NCI-H2029 treated with DMSO at 0.1 percent for 48 hours (cell line): ENCODE measurements around the gene SAYSD1.
A peak's percentile ranks its signal among the peaks of the same experiment; 100 is the strongest.
"Not testable (repeated sequence)": the region's sequence is repeated elsewhere in the genome, so short reads cannot be mapped to it uniquely, and the experiment has no call there.

Experiments
- DNase-seq: peaks from one replicate; lab custom pipeline; 2025; lab: John Stamatoyannopoulos, UW

Gene SAYSD1, protein sequence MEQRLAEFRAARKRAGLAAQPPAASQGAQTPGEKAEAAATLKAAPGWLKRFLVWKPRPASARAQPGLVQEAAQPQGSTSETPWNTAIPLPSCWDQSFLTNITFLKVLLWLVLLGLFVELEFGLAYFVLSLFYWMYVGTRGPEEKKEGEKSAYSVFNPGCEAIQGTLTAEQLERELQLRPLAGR

DNA sequence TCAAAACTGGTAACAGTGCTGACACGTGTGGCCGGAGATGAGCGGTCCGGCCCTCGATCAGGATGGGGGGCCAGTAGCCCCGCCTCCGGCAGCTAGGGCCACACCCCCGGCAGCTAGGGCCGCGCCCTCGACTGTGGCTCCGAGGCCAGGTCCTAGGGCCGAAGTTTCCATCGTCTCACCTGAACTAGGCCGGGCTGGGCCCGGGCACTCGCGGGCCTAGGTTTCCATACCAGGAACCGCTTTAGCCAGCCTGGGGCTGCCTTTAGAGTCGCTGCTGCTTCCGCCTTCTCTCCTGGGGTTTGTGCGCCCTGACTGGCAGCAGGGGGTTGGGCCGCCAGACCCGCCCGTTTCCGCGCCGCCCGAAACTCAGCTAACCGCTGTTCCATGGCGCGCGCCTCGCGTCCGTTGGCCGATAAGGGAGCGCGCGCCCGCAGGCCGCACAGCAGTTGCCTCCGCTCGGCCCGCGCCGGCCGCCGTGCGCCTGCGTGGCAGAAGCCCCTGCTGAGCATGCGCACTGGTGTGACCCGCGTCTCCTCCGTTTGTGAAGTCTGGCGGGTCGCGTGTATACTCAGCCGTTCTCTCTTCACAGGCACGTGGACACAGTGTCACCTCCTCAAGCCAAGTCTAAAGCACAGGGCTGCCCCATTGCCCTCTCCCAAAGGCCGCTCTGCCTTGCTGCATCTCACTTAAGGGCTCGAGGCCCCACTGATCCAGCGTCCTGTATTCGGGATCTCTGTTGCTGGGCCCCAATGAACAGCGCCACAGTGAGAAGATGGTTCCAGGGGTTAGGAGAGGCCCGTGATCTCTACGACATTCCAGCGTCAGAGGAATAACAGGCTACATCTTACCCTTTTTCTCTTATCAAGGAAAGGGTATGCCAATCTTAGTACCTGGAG is at the start of gene SAYSD1:
TSS of gene SAYSD1 (minus strand) at position 483 of the 896 bp plus-strand sequence. CDS start at position 386, 97 bp downstream.
- DNase-seq: peak; percentile 86

DNA sequence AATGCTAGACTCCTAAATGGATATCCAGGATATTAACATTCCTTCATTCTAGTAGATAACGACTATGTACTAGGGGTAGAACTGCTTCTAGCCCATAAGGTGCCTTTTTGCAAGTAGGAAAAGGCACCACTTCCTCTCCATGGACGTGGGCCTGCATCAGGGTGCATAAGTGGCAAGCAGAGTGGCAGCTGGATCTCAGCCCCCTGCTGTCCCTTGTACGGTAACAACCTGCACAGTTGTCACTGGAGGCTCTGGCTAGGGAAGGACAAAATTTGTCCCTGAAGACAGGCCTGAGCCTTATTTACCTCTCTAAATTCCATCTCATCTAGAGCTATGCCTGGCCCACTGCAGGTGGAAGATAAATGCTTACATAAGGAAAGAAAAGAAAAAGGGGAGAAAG is 42.5 kb upstream of the SAYSD1 start:
- DNase-seq: no peak

- no peak for DNase-seq
Observed at GRCh38 chr6:39156801-39157200, 41.8 kb upstream of the SAYSD1 start.

GRCh38 chr6:39154705-39155104 is 39.7 kb upstream of the SAYSD1 start:
- DNase-seq: no peak

DNA sequence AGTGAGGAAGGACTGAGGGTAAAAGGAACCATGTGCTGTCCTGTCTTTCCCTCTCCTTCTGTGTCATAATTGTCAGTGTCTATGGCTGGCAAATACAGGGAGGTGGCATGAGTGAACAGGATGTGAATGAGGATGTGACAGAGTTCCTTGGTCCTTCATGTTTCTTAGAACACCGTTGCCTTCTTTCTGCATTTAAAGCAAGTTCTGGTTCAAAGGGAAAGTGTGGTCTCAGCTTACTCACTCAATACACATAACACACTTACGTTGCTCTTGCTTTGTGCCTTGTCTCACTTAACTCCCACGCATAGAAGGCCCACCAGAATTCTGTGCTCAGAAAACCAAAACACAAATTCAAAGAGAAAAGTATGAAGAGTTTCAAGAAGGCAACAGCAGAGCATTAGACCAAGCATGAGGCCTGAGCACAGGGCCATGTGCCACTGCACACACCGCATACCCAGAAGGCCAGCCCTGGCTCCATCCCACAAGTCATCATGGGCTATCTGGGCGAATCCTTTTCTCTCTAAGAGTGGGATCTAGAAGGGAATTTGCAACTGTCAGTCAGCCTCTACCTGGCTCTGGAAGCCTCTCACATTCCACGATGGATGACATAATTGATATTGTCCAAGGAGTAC is 38.9 kb upstream of the SAYSD1 start:
- DNase-seq: no peak

DNA sequence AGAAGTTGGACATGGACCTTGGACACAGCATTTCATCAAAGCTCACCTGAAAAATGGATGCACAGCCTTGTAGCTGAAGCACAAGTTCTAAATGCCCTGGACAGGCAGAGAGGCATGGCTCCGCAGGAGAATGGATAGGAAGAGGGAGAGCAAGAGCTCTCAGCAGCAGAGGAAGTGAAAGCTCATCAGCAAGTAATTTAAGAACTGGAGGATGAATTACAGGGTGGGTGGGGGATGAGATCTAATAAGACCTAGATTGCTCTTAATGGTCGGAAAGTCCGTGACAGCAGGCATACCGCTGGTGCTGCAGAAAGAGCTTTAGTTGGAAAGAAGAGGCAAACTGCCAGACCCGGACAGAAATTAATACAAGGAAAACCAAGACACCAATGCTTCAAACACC is 37.3 kb upstream of the SAYSD1 start:
- no peak for DNase-seq

DNA sequence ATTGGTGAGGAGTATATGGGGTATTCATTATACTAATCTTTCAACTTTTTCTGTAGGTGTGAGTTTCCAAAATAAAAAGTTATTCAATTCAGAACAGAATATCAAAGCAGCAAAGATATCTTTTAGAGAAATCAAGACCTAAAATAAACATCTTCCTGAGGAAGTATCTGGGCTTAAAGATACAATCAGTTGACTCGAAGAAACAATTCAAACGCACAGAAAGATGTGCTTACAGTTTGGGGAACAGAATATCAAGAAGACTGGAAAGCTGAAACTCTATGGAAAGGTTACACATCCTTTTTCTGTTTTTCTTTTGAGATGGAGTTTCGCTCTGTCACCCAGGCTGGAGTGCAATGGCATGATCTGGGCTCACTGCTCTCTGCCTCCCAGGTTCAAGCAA is 36.2 kb upstream of the SAYSD1 start:
- DNase-seq: no peak

GRCh38 chr6:39144481-39145173 is 29.6 kb upstream of the SAYSD1 start:
- DNase-seq: no peak

- no peak for DNase-seq
Observed at GRCh38 chr6:39143238-39143930, 28.4 kb upstream of the SAYSD1 start.

DNA sequence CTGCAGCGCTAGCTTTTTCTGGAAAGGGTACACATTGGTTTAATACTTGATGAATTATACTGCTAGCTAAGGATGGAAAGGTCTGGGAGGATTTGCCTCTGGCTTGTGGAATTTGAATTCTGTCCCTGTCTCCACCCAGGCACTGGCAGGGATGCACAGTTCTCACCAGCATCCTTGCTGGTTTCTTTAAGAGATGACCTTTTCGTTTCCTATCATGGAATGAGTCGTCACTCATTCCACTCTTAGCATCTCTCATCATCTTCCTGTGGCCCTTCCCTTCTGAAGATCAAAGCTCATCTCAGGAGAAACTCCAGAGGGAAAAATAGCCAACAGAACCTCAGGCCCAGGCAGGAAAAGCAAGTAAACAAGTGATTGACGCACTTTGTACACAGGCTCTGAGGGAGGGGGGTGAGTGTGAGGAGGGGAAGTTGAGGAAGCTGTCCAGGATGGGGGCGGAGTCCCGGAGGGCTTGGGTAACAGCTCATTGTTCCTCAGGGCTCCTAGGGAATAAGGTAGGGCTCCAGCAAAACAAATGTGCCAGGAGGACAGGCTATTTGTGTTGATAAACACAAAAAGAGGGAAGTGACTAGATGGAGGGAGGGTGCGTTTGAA is 25.7 kb upstream of the SAYSD1 start:
- DNase-seq: no peak

GRCh38 chr6:39137245-39137644 is 22.3 kb upstream of the SAYSD1 start:
- DNase-seq: no peak

- DNase-seq: not testable (repeated sequence)
Observed at GRCh38 chr6:39136207-39136606, 21.2 kb upstream of the SAYSD1 start.

DNA sequence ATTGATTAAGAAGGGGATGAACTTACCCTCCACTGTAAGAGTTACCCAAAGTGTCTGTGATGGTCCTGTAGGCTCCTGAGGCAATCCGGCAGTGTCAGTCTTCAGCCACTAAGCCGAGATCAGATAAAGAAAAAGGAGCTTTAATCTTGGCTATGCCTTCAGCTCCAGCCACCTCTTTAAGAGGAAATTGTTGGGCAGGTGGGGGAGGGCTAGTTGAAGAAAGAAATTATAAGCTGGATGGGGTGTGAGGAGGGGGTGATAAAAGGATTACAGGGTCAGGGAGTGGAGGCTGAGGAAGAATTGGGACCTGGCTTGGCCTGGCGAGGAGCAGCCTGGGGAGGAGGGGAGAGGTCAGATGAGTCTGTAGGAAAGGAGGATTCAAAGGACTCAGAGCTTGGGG is 19.8 kb upstream of the SAYSD1 start:
- not testable (repeated sequence) for DNase-seq

DNA sequence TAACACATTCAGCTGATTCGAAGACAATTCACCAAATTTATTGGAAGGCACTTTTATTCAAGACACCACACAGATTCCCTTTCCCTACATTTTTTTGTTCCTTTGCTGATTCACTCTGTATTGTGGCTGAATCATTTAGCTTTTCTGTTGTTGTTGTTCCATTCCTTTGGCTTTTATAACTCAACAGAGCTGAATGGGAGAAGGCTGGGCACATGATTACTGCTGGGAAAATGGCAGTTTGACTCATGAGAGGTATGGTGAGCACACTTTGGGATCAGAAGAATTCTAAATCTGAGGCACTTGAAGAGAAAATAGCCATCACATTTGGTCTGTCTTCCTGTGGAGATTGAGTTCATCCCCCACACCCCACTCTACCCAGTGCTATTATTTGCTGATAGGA is 15.7 kb upstream of the SAYSD1 start:
- DNase-seq: no peak

DNA sequence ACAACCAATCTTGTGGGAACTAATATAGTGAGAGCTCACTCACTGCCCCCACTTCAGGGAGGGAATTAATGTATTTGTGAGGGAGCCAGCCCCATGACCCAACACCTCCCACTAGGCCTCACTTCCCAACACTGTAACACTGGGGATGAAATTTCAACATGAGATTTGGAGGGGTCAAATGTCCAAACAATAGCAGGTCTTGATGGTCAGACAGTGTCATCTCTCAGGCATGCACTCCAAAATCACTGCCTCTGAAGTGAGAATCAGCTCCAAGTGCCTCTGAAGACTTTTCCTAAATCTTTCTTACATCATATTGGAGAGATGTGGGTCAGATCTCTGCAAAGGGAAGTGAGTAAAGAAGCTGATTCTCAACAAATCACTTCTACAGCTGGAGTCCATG is 13.8 kb upstream of the SAYSD1 start:
- no peak for DNase-seq

DNA sequence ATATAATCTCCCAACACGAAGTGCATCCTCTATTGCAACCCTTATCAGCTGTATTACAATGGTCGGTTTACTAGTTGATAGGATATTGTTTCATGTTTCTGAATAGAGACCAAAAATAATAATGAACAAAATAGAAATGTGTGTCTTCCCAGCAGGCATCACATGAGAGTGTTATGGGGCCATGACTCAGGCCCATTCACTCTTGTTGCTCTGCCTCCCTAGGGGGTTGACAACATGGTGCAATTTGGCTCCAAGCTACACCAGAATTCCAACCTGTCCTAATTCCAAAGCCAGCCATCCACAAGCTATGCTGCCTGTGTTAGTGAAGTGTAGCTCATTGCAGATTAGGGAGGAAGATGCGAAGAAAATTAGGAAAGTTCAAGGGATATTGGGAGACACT is 13.1 kb upstream of the SAYSD1 start:
- DNase-seq: no peak

DNA sequence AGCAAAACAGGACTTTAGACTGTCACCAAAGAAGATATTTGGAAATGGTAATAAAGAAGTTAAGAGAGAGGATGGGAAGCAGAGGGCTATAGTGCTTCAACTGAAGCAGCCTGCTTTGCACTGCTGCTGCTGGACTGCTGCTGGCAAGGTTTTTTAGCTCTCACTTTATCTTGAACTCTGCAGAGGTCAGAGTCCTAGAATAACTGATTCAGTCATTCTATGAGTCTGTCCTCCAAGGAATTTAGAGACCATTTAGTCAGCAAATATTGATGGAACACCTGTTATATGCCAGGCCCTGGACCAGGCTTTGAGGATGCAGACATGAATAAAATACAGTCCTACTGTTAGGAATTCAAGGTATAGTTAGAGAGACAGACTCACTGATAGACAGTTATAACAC is 9.1 kb upstream of the SAYSD1 start:
- DNase-seq: no peak

GRCh38 chr6:39118921-39119320 is 3.9 kb upstream of the SAYSD1 start:
- no peak for DNase-seq

GRCh38 chr6:39114388-39114703 is 640 bp downstream of the SAYSD1 start:
- no peak for DNase-seq

GRCh38 chr6:39113788-39114187 is 1.2 kb downstream of the SAYSD1 start:
- no peak for DNase-seq

GRCh38 chr6:39111280-39111679 is 3.7 kb downstream of the SAYSD1 start:
- DNase-seq: no peak
